Neural cell (in vitro differentiated cells): Measurements from ENCODE around the gene PGAM2.
"Not testable (repeated sequence)": the region's sequence is repeated elsewhere in the genome, so short reads cannot be mapped to it uniquely, and the experiment has no call there.

ENCODE experiments used
- EP300 ChIP-seq: fragments of 450-650 bp; conservative IDR thresholded peaks from 2 replicates; pipeline ENCODE4 v1.6.1; 2014; ENCODE audit warnings: antibody characterized with exemption, mild to moderate bottlenecking, moderate library complexity; ENCODE audit not compliant: poor library complexity, severe bottlenecking
- EZH2 ChIP-seq: fragments of 200-600, 300-800 bp; shearing (Covaris generic), sonication (generic); IDR thresholded peaks from 2 replicates; pipeline ENCODE4 v1.6.1; 2014; ENCODE audit warnings: antibody characterized with exemption, low read length, borderline replicate concordance, mild to moderate bottlenecking; ENCODE audit not compliant: insufficient read depth, poor library complexity, severe bottlenecking
- MXI1 ChIP-seq: fragments of 450-650 bp; conservative IDR thresholded peaks from 2 replicates; pipeline ENCODE4 v1.6.1; 2014; ENCODE audit warnings: antibody characterized with exemption, mild to moderate bottlenecking; ENCODE audit not compliant: poor library complexity, severe bottlenecking
- POLR2AphosphoS5 ChIP-seq: IDR thresholded peaks from 2 replicates; pipeline ENCODE4 v1.6.1; 2012
- SMC3 ChIP-seq: fragments of 450-650 bp; conservative IDR thresholded peaks from 2 replicates; pipeline ENCODE4 v1.6.1; 2014; ENCODE audit warnings: antibody characterized with exemption, mild to moderate bottlenecking, moderate library complexity; ENCODE audit not compliant: poor library complexity
- TAF1 ChIP-seq: IDR thresholded peaks from 2 replicates; pipeline ENCODE4 v1.6.1; 2012; ENCODE audit warnings: low read depth
- TF ChIP-seq, protein P1 (sequence below): fragments of 450-650 bp; IDR thresholded peaks from 2 replicates; pipeline ENCODE4 v1.5.1; 2014; ENCODE audit warnings: antibody characterized with exemption, mild to moderate bottlenecking, moderate library complexity; ENCODE audit not compliant: poor library complexity, severe bottlenecking
- TF ChIP-seq, protein P2 (sequence below): IDR thresholded peaks from 2 replicates; pipeline ENCODE4 v1.6.1; 2012; ENCODE audit warnings: borderline replicate concordance

DNA sequence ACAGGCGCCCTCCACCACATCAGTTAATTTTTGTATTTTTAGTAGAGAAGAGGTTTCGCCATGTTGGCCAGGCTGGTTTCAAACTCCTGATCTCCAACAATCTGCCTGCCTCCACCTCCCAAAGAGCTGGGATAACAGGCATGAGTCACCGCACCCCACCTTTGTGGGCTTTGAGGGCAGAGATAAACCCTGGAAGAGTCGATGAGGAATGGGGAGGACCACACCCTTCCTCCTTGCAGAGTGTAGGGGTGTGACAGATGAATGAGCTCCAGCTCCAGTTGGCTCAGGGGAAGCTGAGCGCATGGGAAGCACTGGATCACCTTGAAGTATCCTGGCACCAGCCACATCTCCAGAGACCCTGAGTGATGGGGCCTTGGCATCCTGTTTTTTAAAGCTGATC, 35.3 kb downstream of the PGAM2 start:
- TF ChIP-seq, protein P1, sequence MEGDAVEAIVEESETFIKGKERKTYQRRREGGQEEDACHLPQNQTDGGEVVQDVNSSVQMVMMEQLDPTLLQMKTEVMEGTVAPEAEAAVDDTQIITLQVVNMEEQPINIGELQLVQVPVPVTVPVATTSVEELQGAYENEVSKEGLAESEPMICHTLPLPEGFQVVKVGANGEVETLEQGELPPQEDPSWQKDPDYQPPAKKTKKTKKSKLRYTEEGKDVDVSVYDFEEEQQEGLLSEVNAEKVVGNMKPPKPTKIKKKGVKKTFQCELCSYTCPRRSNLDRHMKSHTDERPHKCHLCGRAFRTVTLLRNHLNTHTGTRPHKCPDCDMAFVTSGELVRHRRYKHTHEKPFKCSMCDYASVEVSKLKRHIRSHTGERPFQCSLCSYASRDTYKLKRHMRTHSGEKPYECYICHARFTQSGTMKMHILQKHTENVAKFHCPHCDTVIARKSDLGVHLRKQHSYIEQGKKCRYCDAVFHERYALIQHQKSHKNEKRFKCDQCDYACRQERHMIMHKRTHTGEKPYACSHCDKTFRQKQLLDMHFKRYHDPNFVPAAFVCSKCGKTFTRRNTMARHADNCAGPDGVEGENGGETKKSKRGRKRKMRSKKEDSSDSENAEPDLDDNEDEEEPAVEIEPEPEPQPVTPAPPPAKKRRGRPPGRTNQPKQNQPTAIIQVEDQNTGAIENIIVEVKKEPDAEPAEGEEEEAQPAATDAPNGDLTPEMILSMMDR: not testable (repeated sequence)
- TF ChIP-seq POLR2AphosphoS5, MXI1, EZH2, SMC3, EP300, TAF1: not testable (repeated sequence)
- TF ChIP-seq, protein P2, sequence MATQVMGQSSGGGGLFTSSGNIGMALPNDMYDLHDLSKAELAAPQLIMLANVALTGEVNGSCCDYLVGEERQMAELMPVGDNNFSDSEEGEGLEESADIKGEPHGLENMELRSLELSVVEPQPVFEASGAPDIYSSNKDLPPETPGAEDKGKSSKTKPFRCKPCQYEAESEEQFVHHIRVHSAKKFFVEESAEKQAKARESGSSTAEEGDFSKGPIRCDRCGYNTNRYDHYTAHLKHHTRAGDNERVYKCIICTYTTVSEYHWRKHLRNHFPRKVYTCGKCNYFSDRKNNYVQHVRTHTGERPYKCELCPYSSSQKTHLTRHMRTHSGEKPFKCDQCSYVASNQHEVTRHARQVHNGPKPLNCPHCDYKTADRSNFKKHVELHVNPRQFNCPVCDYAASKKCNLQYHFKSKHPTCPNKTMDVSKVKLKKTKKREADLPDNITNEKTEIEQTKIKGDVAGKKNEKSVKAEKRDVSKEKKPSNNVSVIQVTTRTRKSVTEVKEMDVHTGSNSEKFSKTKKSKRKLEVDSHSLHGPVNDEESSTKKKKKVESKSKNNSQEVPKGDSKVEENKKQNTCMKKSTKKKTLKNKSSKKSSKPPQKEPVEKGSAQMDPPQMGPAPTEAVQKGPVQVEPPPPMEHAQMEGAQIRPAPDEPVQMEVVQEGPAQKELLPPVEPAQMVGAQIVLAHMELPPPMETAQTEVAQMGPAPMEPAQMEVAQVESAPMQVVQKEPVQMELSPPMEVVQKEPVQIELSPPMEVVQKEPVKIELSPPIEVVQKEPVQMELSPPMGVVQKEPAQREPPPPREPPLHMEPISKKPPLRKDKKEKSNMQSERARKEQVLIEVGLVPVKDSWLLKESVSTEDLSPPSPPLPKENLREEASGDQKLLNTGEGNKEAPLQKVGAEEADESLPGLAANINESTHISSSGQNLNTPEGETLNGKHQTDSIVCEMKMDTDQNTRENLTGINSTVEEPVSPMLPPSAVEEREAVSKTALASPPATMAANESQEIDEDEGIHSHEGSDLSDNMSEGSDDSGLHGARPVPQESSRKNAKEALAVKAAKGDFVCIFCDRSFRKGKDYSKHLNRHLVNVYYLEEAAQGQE: not testable (repeated sequence)
